Measurements from ENCODE around the gene TCIRG1. TPM values are rescaled to one million over a fixed set of nuclear protein-coding genes. Genes with fewer than 3 reads are reported as not detected.
"Not testable (repeated sequence)": the region's sequence is repeated elsewhere in the genome, so short reads cannot be mapped to it uniquely, and the experiment has no call there.

Gene TCIRG1
- total RNA-seq, 2 experiments from 2014 or later, result 129 to 138 TPM

GRCh38 chr11:68092411-68092810 lies 53.6 kb downstream of the TCIRG1 start:
- Mint-ChIP-seq H3K27me3 (no peaks in the 10 kb centered on the region), H3K4me1 (ENCODE audit: low read depth) (peaks cover 7% of the 10 kb centered on the region)
- POLR2A ChIA-PET, result no interaction called here

GRCh38 chr11:68092946-68093345 lies 54.1 kb downstream of the TCIRG1 start:
- H3K4me3 Mint-ChIP-seq; ATAC-seq; CTCF ChIA-PET; H3K9me3 Mint-ChIP-seq; DNase-seq; H3K27me3 Mint-ChIP-seq; POLR2A ChIA-PET; intact Hi-C loops (cut with micrococcal nuclease); H3K4me1 Mint-ChIP-seq (ENCODE audit: low read depth); H3K27ac Mint-ChIP-seq; H3K36me3 Mint-ChIP-seq (ENCODE audit: low read depth): not testable (repeated sequence)

More at GRCh38 chr11:68092411-68092810, 53.6 kb downstream of the TCIRG1 start:
- CTCF ChIA-PET, result no interaction called here
- H3K27ac Mint-ChIP-seq, result no peak overlapping the region
- H3K36me3 Mint-ChIP-seq (ENCODE audit: low read depth), result no peaks in the 10 kb centered on the region
- H3K9me3 Mint-ChIP-seq, result no peaks in the 10 kb centered on the region
- no peak for TF ChIP-seq CTCF (IDR thresholded peaks at IDR 0.05)
- H3K4me3 Mint-ChIP-seq, result no peak overlapping the region
- no peak for ATAC-seq
- intact Hi-C loops (cut with micrococcal nuclease), result no loop called here
- DNase-seq, result no peak

GRCh38 chr11:68093565-68093964 lies 54.7 kb downstream of the TCIRG1 start:
- no peaks in the 10 kb centered on the region for H3K36me3 Mint-ChIP-seq (ENCODE audit: low read depth)
- H3K4me1 Mint-ChIP-seq (ENCODE audit: low read depth), result peaks cover 7% of the 10 kb centered on the region
- ChIA-PET CTCF (no interaction called here), POLR2A (no interaction called here)
- no peaks in the 10 kb centered on the region for H3K27me3 Mint-ChIP-seq
- no peak for ATAC-seq
- no peak overlapping the region for H3K4me3 Mint-ChIP-seq
- intact Hi-C loops (cut with micrococcal nuclease), result no loop called here
- no peaks in the 10 kb centered on the region for H3K9me3 Mint-ChIP-seq
- no peak overlapping the region for H3K27ac Mint-ChIP-seq
- no peak for DNase-seq
- TF ChIP-seq CTCF (IDR thresholded peaks at IDR 0.05), result no peak

GRCh38 chr11:68096962-68097361 lies 58.1 kb downstream of the TCIRG1 start:
- no peak for ATAC-seq
- intact Hi-C loops (cut with micrococcal nuclease), result no loop called here
- no peak for TF ChIP-seq CTCF (IDR thresholded peaks at IDR 0.05)
- Mint-ChIP-seq H3K27ac (no peak overlapping the region), H3K4me1 (ENCODE audit: low read depth) (peaks cover 16% of the 10 kb centered on the region), H3K9me3 (no peaks in the 10 kb centered on the region), H3K36me3 (ENCODE audit: low read depth) (no peaks in the 10 kb centered on the region), H3K27me3 (no peaks in the 10 kb centered on the region), H3K4me3 (no peak overlapping the region)
- POLR2A ChIA-PET, result interaction anchor here (1.1 to 1.3 kb wide), 2 partner anchors 8 to 21 kb away, joined by 3 read pairs; no protein-coding TSS in a partner anchor
- CTCF ChIA-PET, result interaction anchor here (1.0 kb wide), 1 partner anchor 142 kb away, joined by 3 read pairs; no protein-coding TSS in a partner anchor
- DNase-seq, result no peak

- ChIA-PET POLR2A (no interaction called here), CTCF (interaction anchor here (0.7 to 1.5 kb wide), 2 partner anchors 18 to 23 kb away, joined by 3 to 4 read pairs; no protein-coding TSS in a partner anchor)
- ATAC-seq (no peak), DNase-seq (no peak)
- Mint-ChIP-seq H3K4me3 (peak overlapping the region; percentile 64), H3K27ac (no peak overlapping the region), H3K4me1 (ENCODE audit: low read depth) (peaks cover 16% of the 10 kb centered on the region), H3K27me3 (no peaks in the 10 kb centered on the region), H3K9me3 (no peaks in the 10 kb centered on the region), H3K36me3 (ENCODE audit: low read depth) (peaks cover 1% of the 10 kb centered on the region)
- no peak for TF ChIP-seq CTCF (IDR thresholded peaks at IDR 0.05)
- intact Hi-C loops (cut with micrococcal nuclease), result no loop called here
Measured at GRCh38 chr11:68099057-68099456, 60.2 kb downstream of the TCIRG1 start.
